GM13977 (cell line): ENCODE data around the gene ALKAL2.
"Not testable (repeated sequence)": the region's sequence is repeated elsewhere in the genome, so short reads cannot be mapped to it uniquely, and the experiment has no call there.

ENCODE experiments used
- DNase-seq: peaks from one replicate; pipeline ENCODE4 v3.0.0; 2012; ENCODE audit warnings: low spot score
- in situ Hi-C: fragments of 300-500 bp; cut with MboI; formaldehyde crosslinking; loops from one replicate; pipeline ENCODE4 v1.12.0; 2022; ENCODE audit warnings: low sequenced_read_pairs, low pct_unique_long_range_greater_than_20kb, mixed read lengths, inconsistent platforms; ENCODE audit not compliant: unreplicated experiment
- TF ChIP-seq, protein P1 (sequence below): IDR thresholded peaks from 2 replicates; pipeline ENCODE4 v1.5.1; 2012; ENCODE audit warnings: mild to moderate bottlenecking, control low read depth; ENCODE audit not compliant: insufficient read depth; ENCODE audit errors: extremely low read depth, missing control alignments

ALKAL2 gene

DNA sequence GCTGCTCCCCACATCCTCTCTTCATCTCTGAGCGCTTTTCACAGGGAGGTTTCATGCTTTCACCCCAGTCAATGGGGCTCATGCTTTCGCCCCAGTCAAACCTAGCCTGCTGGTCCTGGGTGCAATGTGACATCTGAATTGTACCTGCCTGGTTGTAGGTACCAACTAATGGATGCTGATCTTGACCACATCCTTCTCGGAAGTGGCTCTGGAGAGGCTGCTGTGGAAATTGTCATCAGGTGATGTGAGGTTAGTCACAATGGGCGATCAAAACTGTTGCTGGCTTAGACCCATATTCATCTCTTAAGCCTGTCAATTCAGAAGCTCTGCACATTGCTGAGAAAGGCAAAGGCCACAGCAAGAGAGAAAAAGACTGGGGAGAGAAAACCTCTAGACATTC lies 32.7 kb upstream of the ALKAL2 start:
- no peak for DNase-seq
- TF ChIP-seq, protein P1, sequence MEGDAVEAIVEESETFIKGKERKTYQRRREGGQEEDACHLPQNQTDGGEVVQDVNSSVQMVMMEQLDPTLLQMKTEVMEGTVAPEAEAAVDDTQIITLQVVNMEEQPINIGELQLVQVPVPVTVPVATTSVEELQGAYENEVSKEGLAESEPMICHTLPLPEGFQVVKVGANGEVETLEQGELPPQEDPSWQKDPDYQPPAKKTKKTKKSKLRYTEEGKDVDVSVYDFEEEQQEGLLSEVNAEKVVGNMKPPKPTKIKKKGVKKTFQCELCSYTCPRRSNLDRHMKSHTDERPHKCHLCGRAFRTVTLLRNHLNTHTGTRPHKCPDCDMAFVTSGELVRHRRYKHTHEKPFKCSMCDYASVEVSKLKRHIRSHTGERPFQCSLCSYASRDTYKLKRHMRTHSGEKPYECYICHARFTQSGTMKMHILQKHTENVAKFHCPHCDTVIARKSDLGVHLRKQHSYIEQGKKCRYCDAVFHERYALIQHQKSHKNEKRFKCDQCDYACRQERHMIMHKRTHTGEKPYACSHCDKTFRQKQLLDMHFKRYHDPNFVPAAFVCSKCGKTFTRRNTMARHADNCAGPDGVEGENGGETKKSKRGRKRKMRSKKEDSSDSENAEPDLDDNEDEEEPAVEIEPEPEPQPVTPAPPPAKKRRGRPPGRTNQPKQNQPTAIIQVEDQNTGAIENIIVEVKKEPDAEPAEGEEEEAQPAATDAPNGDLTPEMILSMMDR = no peak
- in situ Hi-C loops = no loop called here

GRCh38 chr2:319059-319600 lies 31.2 kb upstream of the ALKAL2 start:
- no peak for DNase-seq
- in situ Hi-C loops = no loop called here
- TF ChIP-seq, protein P1 = no peak

GRCh38 chr2:317501-318424 lies 29.9 kb upstream of the ALKAL2 start:
- DNase-seq = peak; percentile 44
- in situ Hi-C loops = no loop called here
- TF ChIP-seq, protein P1 = no peak

- TF ChIP-seq, protein P1 = no peak
- no peak for DNase-seq
- in situ Hi-C loops = no loop called here
These were observed 28.5 kb upstream of the ALKAL2 start for GRCh38 chr2:316381-316780.

- in situ Hi-C loops, DNase-seq: not testable (repeated sequence)
These were observed 28.0 kb upstream of the ALKAL2 start for GRCh38 chr2:315925-316324.

DNA sequence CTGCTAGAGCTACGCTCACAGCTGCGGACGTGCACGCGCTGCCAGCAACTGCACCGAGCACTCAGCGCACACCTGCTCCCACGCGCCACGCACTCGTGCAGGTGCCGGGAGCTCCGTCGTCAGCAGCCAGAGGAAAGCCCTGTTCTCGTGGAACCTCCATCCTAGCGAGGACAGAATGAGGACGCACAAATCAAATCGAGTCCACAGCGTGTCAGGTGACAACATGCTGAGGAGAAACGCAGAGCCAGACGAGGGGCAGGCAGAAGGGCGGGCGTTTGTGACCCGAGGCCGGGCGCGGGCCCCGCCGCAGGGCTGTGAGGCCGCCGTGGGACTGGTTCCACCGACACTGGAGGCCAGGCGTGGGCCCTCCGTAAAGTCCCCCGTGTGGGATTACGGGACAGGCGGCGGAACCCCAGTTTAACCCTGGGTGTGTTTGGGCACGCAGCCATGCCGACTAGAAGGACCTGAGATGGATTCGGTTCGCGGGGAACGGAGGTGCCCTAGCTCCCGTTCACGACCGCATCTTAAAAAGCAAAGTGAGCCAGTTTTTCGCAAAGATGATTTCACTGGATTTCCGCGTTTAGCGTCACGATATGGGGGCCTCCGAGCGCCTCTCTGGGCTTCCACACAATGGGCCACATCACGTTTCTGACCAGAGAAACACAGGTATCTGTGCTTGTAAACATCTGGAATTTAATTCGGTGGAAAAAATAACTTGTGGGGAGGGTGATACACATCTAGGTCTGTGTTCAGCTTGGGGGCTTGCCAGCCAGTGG lies 26.9 kb upstream of the ALKAL2 start:
- in situ Hi-C loops = no loop called here
- no peak for DNase-seq
- TF ChIP-seq, protein P1 = no peak
